GM21515 (cell line): Measurements from ENCODE around the gene WHAMM.
"Not testable (repeated sequence)": the region's sequence is repeated elsewhere in the genome, so short reads cannot be mapped to it uniquely, and the experiment has no call there.

Experiments
- ATAC-seq: cut with Tn5 transposase; IDR thresholded peaks from one replicate; pipeline ENCODE4 v1.9.1; 2021; ENCODE audit not compliant: unreplicated experiment

WHAMM gene

DNA sequence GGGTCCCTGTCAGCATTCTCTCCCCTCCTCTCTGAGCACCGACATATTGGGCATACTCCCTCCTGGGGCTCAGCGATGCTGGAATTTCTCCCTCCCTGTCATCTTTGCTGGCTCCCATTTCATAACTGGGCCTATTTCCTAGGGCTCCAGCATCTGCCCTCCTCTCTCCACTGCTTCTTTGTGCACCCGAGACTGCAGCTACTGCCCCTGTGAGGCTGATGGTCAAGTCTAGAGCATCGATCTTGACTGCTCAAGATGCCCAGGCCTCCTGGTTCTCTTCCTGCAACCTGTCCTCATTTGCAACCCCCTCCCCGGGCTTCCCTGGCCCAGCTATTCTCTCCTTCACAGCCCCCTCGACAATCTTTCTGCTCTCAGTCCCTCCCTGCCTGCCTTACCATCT lies 53.5 kb downstream of the WHAMM start:
- ATAC-seq: no peak

DNA sequence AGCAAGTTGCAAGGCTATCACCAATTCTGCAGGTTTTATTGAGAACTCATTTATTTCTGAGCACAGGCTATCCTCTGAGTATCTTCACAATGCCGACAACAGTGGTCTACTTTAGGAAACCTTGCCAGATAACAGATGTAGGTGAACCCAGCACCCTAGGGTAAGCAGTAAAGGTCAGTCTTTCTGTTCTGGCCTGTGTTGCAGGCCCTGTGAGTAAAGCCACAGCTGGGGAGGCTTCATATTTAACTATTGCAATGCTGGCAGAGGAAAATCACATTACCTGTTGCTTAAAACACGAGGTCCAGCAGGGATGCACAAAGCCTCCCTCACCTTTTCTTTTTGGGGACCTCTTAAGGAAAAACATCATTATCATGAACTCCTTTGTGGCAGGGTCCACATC lies 55.5 kb downstream of the WHAMM start:
- no peak for ATAC-seq

DNA sequence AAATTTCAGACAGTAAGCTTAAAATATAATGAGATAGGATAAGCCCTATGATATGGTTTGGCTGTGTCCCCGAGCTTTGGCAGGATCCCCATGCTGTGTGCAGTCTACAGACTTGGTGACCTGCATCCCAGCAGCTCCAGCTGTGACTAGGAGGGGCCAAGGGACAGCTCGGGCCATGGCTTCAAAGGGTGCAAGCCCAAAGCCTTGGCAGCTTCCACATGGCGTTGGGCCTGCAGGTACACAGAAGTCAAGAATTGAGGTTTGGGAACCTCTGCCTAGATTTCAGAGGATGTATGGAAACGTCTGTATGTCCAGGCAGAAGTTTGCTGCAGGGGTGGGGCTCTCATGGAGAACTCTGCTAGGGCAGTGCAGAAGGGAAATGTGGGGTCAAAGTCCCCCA lies 56.2 kb downstream of the WHAMM start:
- not testable (repeated sequence) for ATAC-seq

DNA sequence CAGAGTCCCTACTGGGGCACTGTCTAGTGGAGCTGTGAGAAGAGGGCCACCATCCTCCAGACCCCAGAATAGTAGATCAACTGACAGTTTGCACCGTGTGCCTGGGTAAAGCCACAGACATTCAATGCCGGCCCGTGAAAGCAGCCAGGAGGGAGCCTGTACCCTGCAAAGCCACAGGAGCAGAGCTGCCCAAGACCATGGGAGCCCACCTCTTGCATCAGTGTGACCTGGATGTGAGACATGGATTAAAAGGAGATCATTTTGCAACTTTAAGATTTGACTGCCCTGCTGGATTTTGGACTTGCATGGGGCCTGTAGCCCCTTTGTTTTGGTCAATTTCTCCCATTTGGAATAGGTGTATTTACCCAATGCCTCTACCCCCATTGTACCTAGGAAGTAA lies 56.6 kb downstream of the WHAMM start:
- not testable (repeated sequence) for ATAC-seq

DNA sequence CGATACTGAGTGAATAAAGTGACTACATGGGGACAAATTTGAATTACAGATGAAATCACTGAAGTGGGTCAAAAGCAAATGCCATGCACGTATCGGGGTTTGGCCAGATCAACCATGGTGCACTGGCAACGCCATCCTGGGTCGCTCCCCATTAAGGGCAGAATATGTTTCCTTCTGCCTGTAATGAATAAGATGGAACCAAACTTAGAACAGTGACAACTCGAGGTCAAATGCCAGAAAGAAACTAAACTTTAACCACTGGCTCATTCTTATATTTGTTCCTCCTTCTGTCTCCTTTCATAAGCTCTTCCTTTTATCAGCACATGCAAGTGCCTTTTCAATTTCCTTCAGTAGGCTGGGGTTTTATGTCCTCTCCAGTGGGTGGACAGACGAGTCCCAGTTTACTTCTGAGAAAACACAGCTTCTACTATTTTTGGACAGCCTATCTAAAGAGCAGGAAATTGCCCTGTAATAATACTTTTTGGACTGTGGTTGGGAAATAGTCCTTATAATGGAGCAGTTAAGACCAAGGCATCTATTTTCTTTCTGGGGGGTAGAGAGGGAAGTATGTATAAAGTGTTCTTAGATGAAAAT lies 61.4 kb downstream of the WHAMM start:
- no peak for ATAC-seq

DNA sequence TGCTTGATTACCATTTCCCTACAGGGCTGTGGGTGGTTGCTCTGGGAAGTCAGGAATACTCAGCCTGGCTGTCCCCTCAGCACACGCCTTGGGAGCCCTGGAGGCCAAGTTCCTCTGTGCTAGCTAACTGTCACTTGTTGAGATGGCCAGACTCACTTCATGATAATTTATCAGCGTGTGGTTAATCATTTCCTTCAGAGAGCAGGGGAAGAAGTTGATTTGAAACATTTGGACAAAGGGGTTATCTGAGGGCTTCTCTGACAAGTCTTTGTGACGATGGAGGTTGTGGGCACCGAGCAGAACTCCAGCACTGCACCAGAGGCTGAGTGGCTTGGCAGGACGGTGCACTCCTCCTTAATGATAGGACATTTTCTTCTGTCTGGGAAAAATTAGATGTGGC lies 61.9 kb downstream of the WHAMM start:
- ATAC-seq: no peak

DNA sequence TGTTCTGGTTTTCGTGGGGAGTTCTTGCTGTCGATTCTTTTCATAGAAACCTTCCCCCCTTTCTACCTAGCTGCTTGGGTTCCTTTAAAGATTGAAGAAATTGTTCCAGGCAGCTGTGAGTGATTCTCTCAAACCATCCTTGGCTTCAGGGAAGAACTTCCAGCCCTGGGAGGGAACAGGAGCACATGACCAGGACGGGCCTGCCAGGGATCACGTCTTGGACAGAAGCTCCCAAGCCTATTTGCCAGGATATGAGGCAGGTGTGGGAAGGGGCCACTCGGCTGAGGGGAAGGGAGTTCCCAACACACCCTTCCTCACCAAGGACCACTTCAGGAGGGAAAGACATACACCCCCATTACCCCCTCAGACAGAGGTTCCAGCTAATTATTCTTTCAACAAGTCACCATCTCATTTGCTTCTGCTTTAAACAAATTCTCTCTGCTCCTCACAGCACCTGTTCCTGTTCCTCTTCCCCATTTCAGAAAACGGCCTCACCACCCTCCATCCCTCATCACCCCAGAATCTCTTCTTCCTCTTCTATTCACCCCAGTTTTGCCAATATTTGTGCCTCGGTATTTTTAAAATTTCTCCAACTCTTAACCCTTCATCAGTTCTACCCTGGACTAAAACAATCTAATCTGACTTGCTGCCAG lies 62.5 kb downstream of the WHAMM start:
- ATAC-seq: no peak

DNA sequence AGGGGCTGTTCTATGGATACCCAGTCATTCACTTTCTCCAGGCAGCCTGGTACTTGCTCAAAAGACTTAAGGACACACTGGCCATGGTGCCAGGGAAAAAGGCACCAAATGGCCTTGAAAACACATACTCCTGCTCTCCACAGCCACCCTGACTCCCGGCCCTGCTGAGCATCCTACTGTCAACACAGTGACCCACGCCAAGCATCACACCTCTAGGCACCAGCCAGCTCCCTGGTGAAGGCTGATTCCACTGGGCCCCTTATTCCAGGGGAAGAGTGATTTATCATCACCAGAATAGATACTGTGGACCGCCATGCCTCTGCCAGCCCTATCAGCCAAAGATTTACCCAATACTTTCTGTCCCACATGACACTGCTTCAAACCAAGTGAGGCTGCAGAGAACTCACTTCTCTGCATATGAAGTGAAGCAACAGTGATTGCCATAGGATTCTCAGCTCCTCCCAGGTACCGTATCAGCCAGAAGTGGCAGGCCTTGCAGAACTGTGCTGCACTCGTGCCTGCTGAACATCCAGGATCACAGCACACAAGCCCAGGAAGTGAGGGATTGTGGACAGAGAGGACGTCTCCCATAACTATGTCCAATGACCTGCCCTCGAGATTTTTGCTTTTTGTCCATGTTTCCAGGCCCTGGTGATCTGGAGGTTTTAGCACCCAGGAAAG lies 63.7 kb downstream of the WHAMM start:
- no peak for ATAC-seq

DNA sequence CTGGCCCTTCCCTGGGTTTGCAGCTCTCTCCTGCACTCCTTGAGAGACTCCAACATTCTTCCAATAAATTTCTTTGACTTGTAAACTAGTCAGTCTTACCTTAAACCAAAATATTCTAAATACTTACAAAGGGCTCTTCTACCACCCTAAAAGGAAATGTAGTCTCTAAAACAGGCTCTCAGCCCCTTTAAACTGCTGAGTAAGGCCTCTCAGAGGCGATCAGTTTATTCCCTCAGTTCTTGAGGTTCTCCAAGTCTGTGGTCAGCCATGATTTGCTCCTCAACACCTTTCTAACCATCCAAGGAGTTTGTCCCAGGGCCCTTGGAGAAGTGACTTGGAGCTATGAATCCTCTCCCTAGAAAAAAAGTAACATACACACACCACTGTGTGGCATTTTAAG lies 64.8 kb downstream of the WHAMM start:
- ATAC-seq: no peak

DNA sequence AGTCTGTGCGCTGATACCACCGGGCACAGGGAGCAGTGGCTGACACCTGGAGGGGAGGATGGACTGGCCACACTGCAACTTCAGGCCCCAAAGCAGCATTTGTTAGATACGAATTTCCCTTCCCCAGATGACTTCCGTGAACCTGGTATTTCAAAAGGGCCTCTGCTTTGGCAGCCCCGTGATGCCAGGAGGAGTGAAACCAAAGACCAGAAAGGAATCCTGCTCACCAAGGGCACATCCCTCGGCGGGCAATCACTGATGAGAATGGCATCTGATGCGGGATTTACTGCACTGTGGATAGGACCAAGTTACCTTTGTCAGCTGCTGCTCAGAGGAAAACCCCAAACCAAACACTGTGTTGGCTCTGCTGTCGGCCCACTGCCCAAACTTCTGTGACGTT lies 65.5 kb downstream of the WHAMM start:
- ATAC-seq: no peak

DNA sequence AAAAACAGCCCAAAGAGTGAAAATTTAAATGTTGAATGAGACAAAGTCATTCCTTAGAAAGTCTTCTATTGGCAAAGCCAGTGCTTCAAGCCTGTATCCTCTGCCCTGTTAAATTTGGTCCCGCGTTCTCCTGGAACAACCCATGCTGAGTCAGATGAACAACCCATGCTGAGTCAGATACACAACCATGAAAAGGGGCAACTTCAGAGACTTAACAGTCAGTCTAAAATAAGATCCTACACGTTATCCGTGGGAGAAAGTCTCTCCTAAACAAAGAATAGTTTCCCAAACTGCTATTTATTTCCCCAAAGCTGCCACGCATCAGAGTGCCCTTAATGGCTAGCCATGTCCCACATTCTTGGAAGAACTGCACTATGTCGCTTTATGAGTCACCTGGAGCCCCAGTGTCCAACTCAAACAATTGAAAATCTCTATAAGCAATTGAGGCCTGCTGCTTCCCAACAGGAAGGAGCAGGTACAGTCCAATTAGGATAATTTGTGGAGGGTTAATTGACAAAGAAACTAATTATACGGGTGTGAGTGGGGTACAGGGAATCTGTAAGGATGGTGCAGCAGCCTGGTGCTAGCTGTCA lies 66.1 kb downstream of the WHAMM start:
- ATAC-seq: no peak

DNA sequence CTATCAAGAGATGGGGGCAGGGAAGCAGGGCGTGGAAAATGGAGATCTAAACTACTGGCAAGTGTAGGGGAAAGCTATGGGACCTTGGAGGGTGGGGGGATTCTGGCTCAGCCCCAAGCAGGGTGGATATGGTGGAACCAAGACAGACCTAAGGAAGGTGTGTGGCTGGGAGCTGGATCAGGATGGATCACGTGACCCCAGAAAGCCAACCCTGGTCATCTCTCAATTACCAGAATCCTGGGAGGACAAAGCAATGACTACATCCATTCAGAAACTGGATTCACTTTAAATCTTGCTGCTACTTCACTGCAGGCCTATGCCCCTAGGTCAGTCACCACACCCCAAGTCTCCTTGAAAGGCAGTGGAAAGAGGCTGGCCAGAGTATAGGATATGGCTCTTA lies 68.4 kb downstream of the WHAMM start:
- no peak for ATAC-seq

DNA sequence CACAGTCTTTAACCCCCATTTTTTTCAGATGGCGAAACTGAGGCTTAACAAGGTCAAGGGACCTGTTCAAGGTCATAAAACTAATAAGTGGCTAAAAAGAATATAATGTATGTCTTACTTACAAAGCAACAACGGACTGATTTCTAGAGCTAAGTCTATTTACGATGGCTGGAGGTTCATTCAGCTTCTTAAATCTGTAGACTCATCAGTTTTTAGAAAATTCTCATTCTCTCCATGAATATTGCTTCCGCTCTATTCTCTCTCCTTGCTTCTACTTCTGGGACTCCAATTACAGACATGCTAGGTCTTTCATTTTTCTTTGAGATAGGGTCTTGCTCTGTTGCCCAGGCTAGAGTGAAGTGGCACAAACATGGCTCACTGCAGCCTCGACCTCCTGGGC lies 68.9 kb downstream of the WHAMM start:
- ATAC-seq: no peak

DNA sequence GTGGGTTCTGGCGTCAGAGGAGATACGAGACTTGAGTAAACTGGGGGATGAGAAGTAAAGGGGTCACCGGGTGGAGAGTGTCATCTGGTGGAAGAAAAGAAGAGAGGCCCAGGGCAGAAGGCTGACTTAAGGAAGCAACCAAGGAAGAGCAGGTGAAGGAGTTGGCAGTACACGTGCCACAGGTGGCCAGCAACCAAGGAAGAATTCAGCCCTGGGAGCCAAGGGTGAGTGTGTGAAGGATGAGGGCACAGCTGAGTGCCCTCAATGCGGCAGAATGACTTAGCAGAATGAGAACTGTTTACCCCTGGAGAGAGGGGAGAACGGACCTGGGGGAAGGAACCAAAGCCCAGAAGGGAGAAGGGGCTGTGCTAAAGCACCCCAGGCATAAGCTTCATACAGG lies 71.3 kb downstream of the WHAMM start:
- no peak for ATAC-seq

DNA sequence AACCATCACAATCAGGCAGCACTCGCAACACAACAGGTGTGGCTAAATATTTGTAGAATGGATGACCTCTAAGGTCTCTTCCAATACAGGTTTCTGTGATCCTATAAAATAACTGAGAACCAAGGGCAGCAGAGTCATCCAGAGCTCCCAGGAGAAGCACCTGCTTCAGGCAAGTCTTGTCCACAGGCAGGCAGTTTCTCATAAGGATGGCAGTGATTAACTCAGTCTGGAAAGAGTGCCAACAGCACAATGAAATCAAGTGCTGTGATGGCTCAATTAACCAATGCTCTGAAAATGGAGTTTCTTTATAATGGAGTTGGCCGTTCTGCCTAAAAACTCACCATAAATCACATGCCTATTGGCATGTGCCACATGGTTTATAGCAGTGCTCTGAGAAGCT lies 72.3 kb downstream of the WHAMM start:
- no peak for ATAC-seq

DNA sequence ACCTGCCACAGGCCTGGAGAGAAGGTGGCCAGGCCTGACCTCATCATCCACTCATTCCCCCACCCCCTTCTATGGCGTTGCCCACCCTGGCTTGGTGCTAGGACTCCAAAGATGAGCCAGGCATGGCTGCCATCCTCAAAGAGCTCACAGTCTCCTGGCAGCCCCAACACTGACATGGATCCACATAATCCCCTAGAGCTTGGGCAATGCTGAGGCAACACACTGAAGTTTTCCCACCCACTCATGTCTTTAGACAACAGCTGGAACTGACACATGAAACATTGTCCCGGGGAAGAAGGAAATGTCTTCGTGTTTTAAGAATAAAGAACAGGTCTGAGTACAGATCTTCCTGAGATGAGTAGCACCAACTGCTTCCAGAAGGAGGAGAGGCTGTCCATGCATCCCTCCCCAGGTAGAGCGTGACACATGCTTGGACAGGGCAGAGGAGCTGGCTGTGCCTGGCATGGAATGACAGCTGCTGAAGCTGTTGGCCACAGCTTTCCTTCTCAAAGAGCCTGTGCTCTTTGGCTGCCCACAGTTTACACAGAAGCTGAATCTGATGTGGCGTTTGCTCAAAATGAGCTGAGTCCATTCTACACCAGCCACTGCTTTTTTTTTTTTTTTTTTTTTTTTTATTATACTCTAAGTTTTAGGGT lies 73.0 kb downstream of the WHAMM start:
- ATAC-seq: no peak
